Measurements from ENCODE around the gene GGN. TPM values are rescaled to one million over a fixed set of nuclear protein-coding genes. Genes with fewer than 3 reads are reported as not detected.

The GGN gene
- total and polyA plus RNA-seq, 9 of the 15 experiments (the other 6 are each of a cell fraction or from before 2014, with no cell fraction given), result 0.15 to 0.33 TPM; not detected in 7

GRCh38 chr19:38362076-38362945 lies 25.5 kb downstream of the GGN start (continued):
- TF ChIP-seq SMARCC2 (IDR thresholded peaks at IDR 0.05; ENCODE audit: low read depth) (no peak), ZNF140 (CRISPR knock-in tag; IDR thresholded peaks at IDR 0.05) (no peak), MBD2 (IDR thresholded peaks at IDR 0.05; ENCODE audit: borderline replicate concordance, low read depth) (no peak), PRDM10 (IDR thresholded peaks at IDR 0.05; ENCODE audit: partially characterized antibody) (no peak), SNRNP70 (optimal IDR thresholded peaks at IDR 0.05; ENCODE audit: low read depth, low read length) (no peak), GABPB2 (CRISPR knock-in tag; conservative IDR thresholded peaks at IDR 0.05) (no peak), HNRNPL (IDR thresholded peaks at IDR 0.05; ENCODE audit: low read depth, low read length) (no peak), LARP7 (IDR thresholded peaks at IDR 0.05) (no peak), EGR1 (conservative IDR thresholded peaks at IDR 0.05) (peak; percentile 77), NBN (IDR thresholded peaks at IDR 0.05; ENCODE audit: low read depth) (0 out of 2 replicates have a peak, but pooled peaks have one; percentile 9), ZNF239 (CRISPR knock-in tag; IDR thresholded peaks at IDR 0.05) (no peak), FOXP1 (CRISPR knock-in tag; IDR thresholded peaks at IDR 0.05) (no peak), BRD4 (IDR thresholded peaks at IDR 0.05) (no peak), NELFE (IDR thresholded peaks at IDR 0.05; ENCODE audit: insufficient read depth, insufficient read length) (no peak), HES1 (IDR thresholded peaks at IDR 0.05; ENCODE audit: low read depth) (no peak), NCOA1 (IDR thresholded peaks at IDR 0.05; ENCODE audit: low read depth) (no peak), ETV5 (CRISPR knock-in tag; IDR thresholded peaks at IDR 0.05; ENCODE audit: low read depth) (no peak), GATAD2A (IDR thresholded peaks at IDR 0.05) (no peak), PHF8 (IDR thresholded peaks at IDR 0.05; ENCODE audit: borderline replicate concordance, low read length) (peak; percentile 50; the same call in 1 of the 2 replicates), ZNF778 (CRISPR knock-in tag; IDR thresholded peaks at IDR 0.05) (no peak), IRF9 (tag; IDR thresholded peaks at IDR 0.05) (no peak), FOXA1 (IDR thresholded peaks at IDR 0.05; ENCODE audit: borderline replicate concordance) (no peak), HNRNPH1 (optimal IDR thresholded peaks at IDR 0.05; ENCODE audit: low read depth, low read length) (no peak), ZNF655 (CRISPR knock-in tag; IDR thresholded peaks at IDR 0.05) (no peak), PHF21A (IDR thresholded peaks at IDR 0.05; ENCODE audit: borderline replicate concordance, low read depth) (no peak)

Data from K562 (cell line).